WTC11 (cell line): ENCODE data around the gene PPP2R2C.

Experiments used
- ATF2 ChIP-seq: sonication (generic); formaldehyde crosslinking; IDR thresholded peaks from 2 replicates; pipeline ENCODE4 v1.8.1; 2022; ENCODE audit warnings: low read depth, missing genetic modification reagents, borderline replicate concordance
- ATF3 ChIP-seq: sonication (generic); formaldehyde crosslinking; conservative IDR thresholded peaks from 2 replicates; pipeline ENCODE4 v1.8.1; 2022; ENCODE audit warnings: mild to moderate bottlenecking, missing genetic modification reagents
- CBFB ChIP-seq: sonication (generic); formaldehyde crosslinking; IDR thresholded peaks from 2 replicates; pipeline ENCODE4 v1.8.1; 2022; ENCODE audit warnings: mild to moderate bottlenecking, low read depth, missing genetic modification reagents
- CREB1 ChIP-seq: sonication (generic); formaldehyde crosslinking; IDR thresholded peaks from 2 replicates; pipeline ENCODE4 v1.8.0; 2023; ENCODE audit warnings: mild to moderate bottlenecking, missing genetic modification reagents
- CTCF ChIP-seq: fragments of 200-600 bp; IDR thresholded peaks from 2 replicates; pipeline ENCODE4 v1.8.0; 2022; ENCODE audit warnings: antibody characterized with exemption
- USF2 ChIP-seq: sonication (generic); formaldehyde crosslinking; IDR thresholded peaks from 2 replicates; pipeline ENCODE4 v1.8.1; 2023; ENCODE audit warnings: mild to moderate bottlenecking, missing genetic modification reagents, moderate library complexity
- TF ChIP-seq, protein P1 (sequence below): sonication (generic); formaldehyde crosslinking; IDR thresholded peaks from 2 replicates; pipeline ENCODE4 v1.8.1; 2022; ENCODE audit warnings: missing genetic modification reagents, borderline replicate concordance

GRCh38 chr4:6361076-6361784 is 111.2 kb downstream of the PPP2R2C start:
- TF ChIP-seq CTCF (no peak), CBFB (CRISPR knock-in tag) (no peak), USF2 (CRISPR knock-in tag) (no peak), CREB1 (CRISPR knock-in tag) (no peak), ATF2 (no peak), ATF3 (CRISPR knock-in tag) (no peak)
- TF ChIP-seq, protein P1, sequence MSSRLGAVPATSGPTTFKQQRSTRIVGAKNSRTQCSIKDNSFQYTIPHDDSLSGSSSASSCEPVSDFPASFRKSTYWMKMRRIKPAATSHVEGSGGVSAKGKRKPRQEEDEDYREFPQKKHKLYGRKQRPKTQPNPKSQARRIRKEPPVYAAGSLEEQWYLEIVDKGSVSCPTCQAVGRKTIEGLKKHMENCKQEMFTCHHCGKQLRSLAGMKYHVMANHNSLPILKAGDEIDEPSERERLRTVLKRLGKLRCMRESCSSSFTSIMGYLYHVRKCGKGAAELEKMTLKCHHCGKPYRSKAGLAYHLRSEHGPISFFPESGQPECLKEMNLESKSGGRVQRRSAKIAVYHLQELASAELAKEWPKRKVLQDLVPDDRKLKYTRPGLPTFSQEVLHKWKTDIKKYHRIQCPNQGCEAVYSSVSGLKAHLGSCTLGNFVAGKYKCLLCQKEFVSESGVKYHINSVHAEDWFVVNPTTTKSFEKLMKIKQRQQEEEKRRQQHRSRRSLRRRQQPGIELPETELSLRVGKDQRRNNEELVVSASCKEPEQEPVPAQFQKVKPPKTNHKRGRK (CRISPR knock-in tag) = no peak
